Testis (tissue), 3 donors: ENCODE data around the gene CPB1. TPM values are rescaled to one million over a fixed set of nuclear protein-coding genes. Genes with fewer than 3 reads are reported as not detected.

ENCODE experiments used
- DNase-seq: peaks from one replicate; pipeline ENCODE4 v3.0.0-alpha.2; 2019
- H3K27ac ChIP-seq, 2 donors: fragments of 200-600 bp; sonication (generic); one replicate each; pipeline ENCODE4 v1.5.1; 2019
- H3K27me3 ChIP-seq: fragments of 200-600 bp; sonication (generic); one replicate; pipeline ENCODE4 v1.5.1; 2019
- H3K36me3 ChIP-seq: fragments of 200-600 bp; sonication (generic); one replicate; pipeline ENCODE4 v1.5.1; 2017; ENCODE audit warnings: low read depth; ENCODE audit errors: missing control alignments
- H3K4me1 ChIP-seq: fragments of 200-600 bp; sonication (generic); one replicate; pipeline ENCODE4 v1.5.1; 2019
- H3K4me3 ChIP-seq, 2 donors: fragments of 200-600 bp; sonication (generic); one replicate each; pipeline ENCODE4 v1.5.1; 2017 to 2019
- H3K9me3 ChIP-seq: fragments of 200-600 bp; sonication (generic); one replicate; pipeline ENCODE4 v1.5.1; 2017
- POLR2A ChIP-seq: fragments of 450-650 bp; IDR thresholded peaks from one replicate; pipeline ENCODE4 v1.6.1; 2017; ENCODE audit warnings: antibody characterized with exemption, mild to moderate bottlenecking, moderate library complexity
- WGBS, 2 donors: methylation state at CpG; one replicate each; pipeline ENCODE4 v1.1.5; 2018; 5-methylcytosine and 5-hydroxymethylcytosine counted together
- intact Hi-C: fragments of 100-400 bp; cut with DNase I; formaldehyde crosslinking; loops from one replicate; pipeline ENCODE4 v1.15.1; 2023; ENCODE audit warnings: low total_unique reads
- polyA plus RNA-seq: library from polyadenylated mRNA; stranded (reverse); fragments of 350-450 nt; fragmentation: Illumina TruSeq; extraction: RNeasy Lipid Tissue Mini Kit (QIAGEN cat#74804); gene quantifications from one replicate; pipeline ENCODE4 v1.2.3, GENCODE V29; 2014; ENCODE audit warnings: low read depth, low replicate concordance; ENCODE audit not compliant: insufficient read depth
- total RNA-seq, 2 donors: library from RNA; depleted of rRNA; stranded (reverse); fragments of >200 nt; gene quantifications; one replicate each; pipeline ENCODE4 v1.2.3, GENCODE V29; 2016
- TF ChIP-seq, protein P1 (sequence below), 3 experiments: fragments of 450-650 bp in 2 of 3; fragments of 200-600 bp in 1 of 3; sonication (generic) in 1 of 3; IDR thresholded peaks; one replicate each; pipeline ENCODE4 v1.5.1; 2016 to 2019; ENCODE audit warnings: antibody characterized with exemption in 3 of 3, mild to moderate bottlenecking in 2 of 3, moderate library complexity in 1 of 3

Gene CPB1
- total and polyA plus RNA-seq, 3 donors from 2014 or later = 1.4 to 2.3 (median 1.7) TPM

GRCh38 chr3:148845756-148846395, 18.3 kb downstream of the CPB1 start:
- no peak for DNase-seq
- Histone ChIP-seq H3K36me3 (no peaks in the 10 kb centered on the region), H3K9me3 (no peaks in the 10 kb centered on the region), H3K27me3 (no peaks in the 10 kb centered on the region), H3K4me1 (no peaks in the 10 kb centered on the region), H3K4me3 (no peak overlapping the region), H3K27ac (no peak overlapping the region)
- TF ChIP-seq, protein P1, sequence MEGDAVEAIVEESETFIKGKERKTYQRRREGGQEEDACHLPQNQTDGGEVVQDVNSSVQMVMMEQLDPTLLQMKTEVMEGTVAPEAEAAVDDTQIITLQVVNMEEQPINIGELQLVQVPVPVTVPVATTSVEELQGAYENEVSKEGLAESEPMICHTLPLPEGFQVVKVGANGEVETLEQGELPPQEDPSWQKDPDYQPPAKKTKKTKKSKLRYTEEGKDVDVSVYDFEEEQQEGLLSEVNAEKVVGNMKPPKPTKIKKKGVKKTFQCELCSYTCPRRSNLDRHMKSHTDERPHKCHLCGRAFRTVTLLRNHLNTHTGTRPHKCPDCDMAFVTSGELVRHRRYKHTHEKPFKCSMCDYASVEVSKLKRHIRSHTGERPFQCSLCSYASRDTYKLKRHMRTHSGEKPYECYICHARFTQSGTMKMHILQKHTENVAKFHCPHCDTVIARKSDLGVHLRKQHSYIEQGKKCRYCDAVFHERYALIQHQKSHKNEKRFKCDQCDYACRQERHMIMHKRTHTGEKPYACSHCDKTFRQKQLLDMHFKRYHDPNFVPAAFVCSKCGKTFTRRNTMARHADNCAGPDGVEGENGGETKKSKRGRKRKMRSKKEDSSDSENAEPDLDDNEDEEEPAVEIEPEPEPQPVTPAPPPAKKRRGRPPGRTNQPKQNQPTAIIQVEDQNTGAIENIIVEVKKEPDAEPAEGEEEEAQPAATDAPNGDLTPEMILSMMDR (IDR thresholded peaks at IDR 0.05) = no peak
- TF ChIP-seq POLR2A = no peak
- intact Hi-C loops = no loop called here
- WGBS, 2 donors = 88 to 97% methylated on average over 2 of the region's 2 CpGs

DNA sequence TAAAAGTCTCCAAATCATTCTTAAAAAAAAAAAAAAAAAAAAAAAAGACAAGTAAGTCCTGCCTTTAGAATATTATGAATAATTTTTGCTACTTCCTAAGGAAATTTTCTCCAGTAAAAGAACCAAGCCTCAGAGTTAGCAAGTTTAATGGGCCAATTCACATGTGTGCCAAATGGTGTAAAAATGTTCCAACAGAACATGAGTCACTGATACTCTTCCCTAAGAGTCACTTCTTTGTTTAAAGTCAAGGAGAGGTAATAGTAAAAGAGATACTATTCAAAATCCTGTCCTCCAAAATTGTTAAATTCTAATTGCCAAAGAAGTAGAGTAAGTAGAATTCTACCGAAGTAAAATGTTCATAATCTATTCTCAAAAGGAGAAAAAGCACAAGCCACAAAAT, 19.7 kb downstream of the CPB1 start:
- no peak for DNase-seq

DNA sequence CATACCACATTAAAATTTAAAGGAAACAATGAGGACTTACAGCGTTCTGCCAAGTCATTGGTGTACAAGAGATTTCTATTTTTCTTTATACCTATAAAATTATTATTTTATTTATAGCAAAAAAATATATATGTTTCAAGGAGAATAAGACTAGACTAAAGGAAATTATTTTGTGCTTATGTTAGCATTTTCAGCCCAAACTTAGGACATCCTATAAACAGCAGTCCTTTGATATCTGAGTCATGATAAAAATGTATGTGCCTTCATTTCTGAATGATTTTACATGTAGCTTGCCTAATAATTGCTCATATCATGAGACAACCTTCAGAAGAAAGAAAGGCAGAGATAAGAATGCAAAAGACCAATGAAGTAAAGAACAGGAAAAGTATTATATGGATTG, 20.8 kb downstream of the CPB1 start:
- no peaks in the 10 kb centered on the region for H3K9me3 ChIP-seq
- no peak for DNase-seq
- no peak overlapping the region for H3K4me3 ChIP-seq
- H3K27ac ChIP-seq = no peak overlapping the region
- H3K27me3 ChIP-seq = no peaks in the 10 kb centered on the region
- 87 to 92% methylated on average over 1 of the region's 1 CpG for WGBS, 2 donors
- H3K4me1 ChIP-seq = peaks cover 4% of the 10 kb centered on the region
- TF ChIP-seq, protein P1 (IDR thresholded peaks at IDR 0.05) = no peak
- TF ChIP-seq POLR2A = no peak
- no peaks in the 10 kb centered on the region for H3K36me3 ChIP-seq
- intact Hi-C loops = no loop called here

More for the DNA sequence above, 19.7 kb downstream of the CPB1 start:
- no peak overlapping the region for H3K4me3 ChIP-seq
- no peaks in the 10 kb centered on the region for H3K9me3 ChIP-seq
- H3K27me3 ChIP-seq = no peaks in the 10 kb centered on the region
- WGBS, 2 donors = 41 to 54% methylated on average over 1 of the region's 1 CpG
- intact Hi-C loops = no loop called here
- H3K27ac ChIP-seq = no peak overlapping the region
- no peaks in the 10 kb centered on the region for H3K36me3 ChIP-seq
- TF ChIP-seq POLR2A = no peak
- TF ChIP-seq, protein P1 (IDR thresholded peaks at IDR 0.05) = no peak
- H3K4me1 ChIP-seq = no peaks in the 10 kb centered on the region

DNA sequence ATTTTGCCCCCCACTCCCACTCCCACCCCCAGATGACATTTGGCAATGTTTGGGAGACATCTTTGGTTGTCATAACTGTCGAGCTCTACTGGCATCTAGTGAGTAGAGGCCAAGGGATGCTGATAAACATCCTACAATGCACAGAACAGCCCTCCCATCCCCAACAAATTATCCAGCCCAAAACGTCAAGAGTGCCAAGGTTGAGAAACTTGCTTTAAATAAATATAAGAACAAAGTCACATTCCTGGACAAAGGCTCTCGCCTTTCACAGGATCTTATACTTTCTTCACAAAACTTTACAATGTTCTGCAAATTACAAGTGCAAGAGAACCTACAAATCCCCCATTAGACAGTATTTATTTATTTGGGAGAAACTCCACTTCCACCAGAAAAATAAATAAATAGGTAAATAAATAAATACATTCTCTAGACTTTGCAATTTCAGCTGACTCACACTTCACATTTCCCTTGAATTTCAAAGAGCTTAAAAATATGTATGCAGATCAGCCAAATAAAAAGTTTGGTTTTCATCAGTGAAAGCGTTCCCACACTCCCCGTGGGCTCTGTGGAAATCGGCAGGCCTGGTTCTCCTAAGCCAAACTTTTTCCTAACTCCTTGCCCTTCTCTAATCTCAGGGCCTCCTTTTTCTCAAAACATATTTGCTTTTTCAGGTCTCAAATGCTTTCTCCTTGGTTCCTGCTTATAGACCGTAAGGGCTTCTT, 24.8 kb downstream of the CPB1 start:
- no peak for DNase-seq
- Histone ChIP-seq H3K4me3 (no peak overlapping the region), H3K27ac (no peak overlapping the region), H3K36me3 (no peaks in the 10 kb centered on the region), H3K4me1 (peaks cover 4% of the 10 kb centered on the region), H3K27me3 (no peaks in the 10 kb centered on the region), H3K9me3 (no peaks in the 10 kb centered on the region)
- WGBS, 2 donors = 68 to 72% methylated on average over 7 of the region's 7 CpGs
- intact Hi-C loops = no loop called here
- TF ChIP-seq, protein P1 (IDR thresholded peaks at IDR 0.05) = no peak
- TF ChIP-seq POLR2A = no peak
